WTC11 (cell line): Measurements from ENCODE around the gene TLE6. TPM values are rescaled to one million over a fixed set of nuclear protein-coding genes. Genes with fewer than 3 reads are reported as not detected.

ENCODE experiments used
- ATAC-seq: fragments of 200-7000 bp; cut with Tn5 transposase; 2 replicates; pipeline ENCODE4 v1.10.0; 2021; ENCODE audit warnings: mild to moderate bottlenecking, moderate library complexity
- CTCF ChIA-PET: fragments of 300-600 bp; sonication (Branson Sonifier 250); formaldehyde crosslinking; loops from one replicate; lab custom pipeline; 2021; ENCODE audit warnings: antibody characterized with exemption; lab: Charles Lee
- POLR2A ChIA-PET: fragments of 350-600 bp; sonication (Branson Sonifier 250); formaldehyde crosslinking; loops from one replicate; lab custom pipeline; 2021; ENCODE audit warnings: antibody characterized with exemption; lab: Charles Lee
- DNase-seq: peaks from one replicate; pipeline ENCODE4 v3.0.0; 2021; ENCODE audit warnings: low spot score
- H3K27ac Mint-ChIP-seq: 2 replicates; pipeline ENCODE4 v1.8.0; 2021; ENCODE audit warnings: mixed read lengths
- H3K27me3 Mint-ChIP-seq: 2 replicates; pipeline ENCODE4 v1.8.0; 2021; ENCODE audit warnings: low read depth, mild to moderate bottlenecking, moderate library complexity, mixed read lengths
- H3K36me3 Mint-ChIP-seq: 2 replicates; pipeline ENCODE4 v1.8.0; 2021; ENCODE audit warnings: mixed read lengths
- H3K4me1 Mint-ChIP-seq: 2 replicates; pipeline ENCODE4 v1.8.0; 2022; ENCODE audit warnings: mixed read lengths
- H3K4me3 Mint-ChIP-seq: 2 replicates; pipeline ENCODE4 v1.8.0; 2021; ENCODE audit warnings: mild to moderate bottlenecking, moderate library complexity, mixed read lengths
- H3K9me3 Mint-ChIP-seq: 2 replicates; pipeline ENCODE4 v1.8.0; 2021; ENCODE audit warnings: mixed read lengths
- AFF4 ChIP-seq: sonication (generic); formaldehyde crosslinking; IDR thresholded peaks from 2 replicates; pipeline ENCODE4 v1.8.1; 2023; ENCODE audit warnings: mild to moderate bottlenecking, missing genetic modification reagents, borderline replicate concordance
- ARID4B ChIP-seq: sonication (generic); formaldehyde crosslinking; IDR thresholded peaks from 2 replicates; pipeline ENCODE4 v1.8.0; 2023; ENCODE audit warnings: missing genetic modification reagents, mild to moderate bottlenecking, borderline replicate concordance
- ATF3 ChIP-seq: sonication (generic); formaldehyde crosslinking; conservative IDR thresholded peaks from 2 replicates; pipeline ENCODE4 v1.8.1; 2022; ENCODE audit warnings: mild to moderate bottlenecking, missing genetic modification reagents
- CDX4 ChIP-seq: fragments of 250-450 bp; sonication (Bioruptor Pico); IDR thresholded peaks from 2 replicates; pipeline ENCODE4 v1.9.0; 2021; ENCODE audit warnings: moderate library complexity, mild to moderate bottlenecking, inconsistent platforms, borderline replicate concordance
- CREB1 ChIP-seq: sonication (generic); formaldehyde crosslinking; IDR thresholded peaks from 2 replicates; pipeline ENCODE4 v1.8.0; 2023; ENCODE audit warnings: mild to moderate bottlenecking, missing genetic modification reagents
- ERG ChIP-seq: fragments of 250-450 bp; sonication (Bioruptor Pico); IDR thresholded peaks from 2 replicates; pipeline ENCODE4 v1.8.0; 2021; ENCODE audit warnings: mild to moderate bottlenecking
- GABPB1 ChIP-seq: sonication (generic); formaldehyde crosslinking; IDR thresholded peaks from 2 replicates; pipeline ENCODE4 v1.8.1; 2023; ENCODE audit warnings: mild to moderate bottlenecking, missing genetic modification reagents
- GTF2I ChIP-seq: fragments of 250-450 bp; sonication (Bioruptor Pico); conservative IDR thresholded peaks from 2 replicates; pipeline ENCODE4 v1.4.0; 2021; ENCODE audit warnings: mild to moderate bottlenecking
- PREB ChIP-seq: sonication (generic); formaldehyde crosslinking; IDR thresholded peaks from 2 replicates; pipeline ENCODE4 v1.8.1; 2022; ENCODE audit warnings: mild to moderate bottlenecking, missing genetic modification reagents, moderate library complexity, borderline replicate concordance
- STAT6 ChIP-seq: sonication (generic); formaldehyde crosslinking; conservative IDR thresholded peaks from 2 replicates; pipeline ENCODE4 v1.8.1; 2023; ENCODE audit warnings: mild to moderate bottlenecking, low read depth, missing genetic modification reagents, moderate library complexity
- TP53 ChIP-seq: sonication (generic); formaldehyde crosslinking; IDR thresholded peaks from 2 replicates; pipeline ENCODE4 v1.8.1; 2023; ENCODE audit warnings: mild to moderate bottlenecking, missing genetic modification reagents
- ZSCAN18 ChIP-seq: fragments of 250-450 bp; sonication (Bioruptor Pico); IDR thresholded peaks from 2 replicates; pipeline ENCODE4 v2.1.2; 2022; ENCODE audit warnings: mild to moderate bottlenecking, moderate library complexity
- total RNA-seq: library from RNA; stranded (reverse); gene quantifications from 3 replicates; pipeline ENCODE4 v1.2.3, GENCODE V29; 2021

TLE6 gene
- total RNA-seq, 1 experiment from 2014 or later, result 3.1 TPM

- TF ChIP-seq ARID4B (no peak), GABPB1 (CRISPR knock-in tag) (no peak), PREB (CRISPR knock-in tag) (no peak), AFF4 (CRISPR knock-in tag) (no peak), STAT6 (CRISPR knock-in tag) (no peak), GTF2I (CRISPR knock-in tag) (no peak), ZSCAN18 (no peak), TP53 (CRISPR knock-in tag) (no peak), CDX4 (CRISPR knock-in tag) (no peak)
Measured at GRCh38 chr19:3006075-3006767, 28.9 kb downstream of the TLE6 start (continued).

GRCh38 chr19:3007975-3008374, 30.6 kb downstream of the TLE6 start:
- no peak overlapping the region; the same call in 1 of the 2 replicates for H3K27ac Mint-ChIP-seq
- CTCF ChIA-PET, result interaction anchor here (0.7 kb wide), 1 partner anchor 96 kb away, joined by 4 read pairs; no protein-coding TSS in a partner anchor
- DNase-seq (no peak), ATAC-seq (no peak)
- no peaks in the 10 kb centered on the region for H3K36me3 Mint-ChIP-seq
- H3K9me3 Mint-ChIP-seq, result no peaks in the 10 kb centered on the region
- no peak overlapping the region for H3K4me3 Mint-ChIP-seq
- TF ChIP-seq ATF3 (CRISPR knock-in tag) (no peak), CREB1 (no peak), ERG (no peak)
- H3K27me3 Mint-ChIP-seq, result no peaks in the 10 kb centered on the region
- POLR2A ChIA-PET, result no interaction called here
- H3K4me1 Mint-ChIP-seq, result no peaks in the 10 kb centered on the region
